PC-3 (cell line): ENCODE data around the gene CD248.

ENCODE experiments used
- EZH2 ChIP-seq: fragments of 300-600 bp; sonication (generic); IDR thresholded peaks from one replicate; pipeline ENCODE4 v1.6.1; 2017; ENCODE audit warnings: antibody characterized with exemption, mild to moderate bottlenecking, low read length; ENCODE audit not compliant: unreplicated experiment
- TF ChIP-seq, protein P1 (sequence below): fragments of 300-600 bp; sonication (generic); conservative IDR thresholded peaks from 2 replicates; pipeline ENCODE4 v1.5.1; 2017; ENCODE audit warnings: antibody characterized with exemption, low read depth, mild to moderate bottlenecking, low read length

DNA sequence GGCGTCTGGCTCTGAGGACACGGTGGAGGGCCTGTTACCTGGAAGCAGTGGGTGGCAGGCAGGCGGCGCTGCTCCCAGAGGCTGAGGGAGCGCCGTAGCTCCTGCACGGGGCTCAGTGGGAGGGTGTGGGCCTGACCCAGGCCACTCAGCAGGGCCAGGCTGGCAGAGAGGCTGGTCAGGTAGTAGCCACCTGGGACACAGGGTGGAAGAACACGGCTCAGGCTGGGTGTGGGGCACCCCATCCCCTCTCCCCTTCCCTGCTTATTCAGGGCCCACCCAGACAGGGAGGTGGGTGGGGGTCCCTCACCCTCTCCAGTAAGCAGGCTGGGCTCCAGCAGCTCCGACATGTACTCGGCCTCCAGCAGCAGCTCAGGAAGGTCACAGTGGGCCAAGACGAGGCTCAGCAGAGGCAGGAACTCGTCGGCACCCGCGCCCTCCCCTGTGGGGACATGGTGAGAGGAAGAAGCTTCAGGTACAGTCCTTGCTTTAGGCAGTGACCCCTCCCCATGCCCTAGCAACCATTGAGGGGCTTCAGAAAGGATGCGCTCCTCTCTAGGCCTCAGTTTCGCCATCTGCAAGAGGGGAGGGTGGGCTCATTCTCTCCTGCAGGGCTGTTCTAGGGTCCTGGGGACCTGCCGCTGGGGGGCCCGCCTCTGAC lies 16.5 kb upstream of the CD248 start:
- no peak for TF ChIP-seq EZH2
- TF ChIP-seq, protein P1, sequence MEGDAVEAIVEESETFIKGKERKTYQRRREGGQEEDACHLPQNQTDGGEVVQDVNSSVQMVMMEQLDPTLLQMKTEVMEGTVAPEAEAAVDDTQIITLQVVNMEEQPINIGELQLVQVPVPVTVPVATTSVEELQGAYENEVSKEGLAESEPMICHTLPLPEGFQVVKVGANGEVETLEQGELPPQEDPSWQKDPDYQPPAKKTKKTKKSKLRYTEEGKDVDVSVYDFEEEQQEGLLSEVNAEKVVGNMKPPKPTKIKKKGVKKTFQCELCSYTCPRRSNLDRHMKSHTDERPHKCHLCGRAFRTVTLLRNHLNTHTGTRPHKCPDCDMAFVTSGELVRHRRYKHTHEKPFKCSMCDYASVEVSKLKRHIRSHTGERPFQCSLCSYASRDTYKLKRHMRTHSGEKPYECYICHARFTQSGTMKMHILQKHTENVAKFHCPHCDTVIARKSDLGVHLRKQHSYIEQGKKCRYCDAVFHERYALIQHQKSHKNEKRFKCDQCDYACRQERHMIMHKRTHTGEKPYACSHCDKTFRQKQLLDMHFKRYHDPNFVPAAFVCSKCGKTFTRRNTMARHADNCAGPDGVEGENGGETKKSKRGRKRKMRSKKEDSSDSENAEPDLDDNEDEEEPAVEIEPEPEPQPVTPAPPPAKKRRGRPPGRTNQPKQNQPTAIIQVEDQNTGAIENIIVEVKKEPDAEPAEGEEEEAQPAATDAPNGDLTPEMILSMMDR, result no peak
